GM12878 (cell line): ENCODE measurements around the gene CYTIP. TPM values are rescaled to one million over a fixed set of nuclear protein-coding genes. Genes with fewer than 3 reads are reported as not detected.

ENCODE experiments used
- BACH1 ChIP-seq: fragments of 450-650 bp; IDR thresholded peaks from 2 replicates; pipeline ENCODE4 v1.6.1; 2017; ENCODE audit warnings: mild to moderate bottlenecking, borderline replicate concordance
- CHD1 ChIP-seq: IDR thresholded peaks from 2 replicates; pipeline ENCODE4 v1.6.1; 2012; ENCODE audit warnings: low read depth, low read length, improper control_type of control experiment
- CUX1 ChIP-seq: IDR thresholded peaks from 2 replicates; pipeline ENCODE4 v1.6.1; 2012; ENCODE audit warnings: improper control_type of control experiment, low read depth, low read length; ENCODE audit not compliant: insufficient replicate concordance
- EED ChIP-seq: sonication (generic); IDR thresholded peaks from 2 replicates; pipeline ENCODE4 v1.6.1; 2016; ENCODE audit warnings: antibody characterized with exemption, low read depth
- ETV6 ChIP-seq, 2 experiments: fragments of 450-650 bp in 1 of 2; IDR thresholded peaks in 1 of 2; conservative IDR thresholded peaks in 1 of 2; 2 replicates each; pipeline ENCODE4 v1.6.1; 2014; ENCODE audit warnings: antibody characterized with exemption in 1 of 2, borderline replicate concordance in 1 of 2, low read depth in 1 of 2, mild to moderate bottlenecking in 1 of 2, moderate library complexity in 1 of 2
- HDAC6 ChIP-seq: fragments of 200-600 bp; sonication (generic); IDR thresholded peaks from one replicate; pipeline ENCODE4 v1.8.0; 2017; ENCODE audit warnings: antibody characterized with exemption; ENCODE audit not compliant: unreplicated experiment
- KAT2A ChIP-seq: conservative IDR thresholded peaks from 2 replicates; pipeline ENCODE4 v1.6.1; 2011; ENCODE audit warnings: low read depth, low read length; ENCODE audit not compliant: control insufficient read depth
- MEF2B ChIP-seq: fragments of 450-650 bp; IDR thresholded peaks from 2 replicates; pipeline ENCODE4 v1.6.1; 2018; ENCODE audit warnings: mild to moderate bottlenecking, moderate library complexity; ENCODE audit not compliant: partially characterized antibody, poor library complexity, severe bottlenecking
- POLR2A ChIP-seq: IDR thresholded peaks from 2 replicates; pipeline ENCODE4 v1.6.1; 2011; ENCODE audit warnings: low read depth, mild to moderate bottlenecking, low read length
- RAD21 ChIP-seq: IDR thresholded peaks from 2 replicates; pipeline ENCODE4 v1.6.1; 2011; ENCODE audit warnings: mild to moderate bottlenecking, low read depth, low read length, moderate library complexity; ENCODE audit not compliant: insufficient read depth
- RCOR1 ChIP-seq: conservative IDR thresholded peaks from 2 replicates; pipeline ENCODE4 v1.6.1; 2012; ENCODE audit warnings: low read depth, low read length, improper control_type of control experiment
- SIX5 ChIP-seq: IDR thresholded peaks from 2 replicates; pipeline ENCODE4 v1.6.1; 2011; ENCODE audit warnings: mild to moderate bottlenecking, low read depth, low read length, moderate library complexity; ENCODE audit not compliant: severe bottlenecking
- SMAD5 ChIP-seq: IDR thresholded peaks from 2 replicates; pipeline ENCODE4 v1.6.1; 2016; ENCODE audit warnings: antibody characterized with exemption, low read depth
- SMARCA5 ChIP-seq: fragments of 450-650 bp; IDR thresholded peaks from 2 replicates; pipeline ENCODE4 v1.6.1; 2017; ENCODE audit warnings: mild to moderate bottlenecking
- YBX1 ChIP-seq: fragments of 450-650 bp; IDR thresholded peaks from 2 replicates; pipeline ENCODE4 v1.6.1; 2016; ENCODE audit warnings: antibody characterized with exemption
- YY1 ChIP-seq: IDR thresholded peaks from 2 replicates; pipeline ENCODE4 v1.6.1; 2011; ENCODE audit warnings: low read depth, mild to moderate bottlenecking, low read length
- ZNF24 ChIP-seq: fragments of 450-650 bp; IDR thresholded peaks from 2 replicates; pipeline ENCODE4 v1.6.1; 2017; ENCODE audit warnings: antibody characterized with exemption, mild to moderate bottlenecking
- ZNF622 ChIP-seq: fragments of 450-650 bp; IDR thresholded peaks from 2 replicates; pipeline ENCODE4 v1.6.1; 2017; ENCODE audit warnings: mild to moderate bottlenecking, inconsistent platforms
- ZSCAN29 ChIP-seq: fragments of 450-650 bp; IDR thresholded peaks from 2 replicates; pipeline ENCODE4 v1.6.1; 2017; ENCODE audit warnings: mild to moderate bottlenecking, moderate library complexity
- polyA plus RNA-seq, 11 experiments: library from polyadenylated mRNA; depleted of rRNA in 4 of 11; unstranded in 6 of 11; stranded (reverse) in 5 of 11; fragments of >200 nt; fragmentation: Nextera tagmentation in 4 of 11; fragmentation: Illumina TruSeq in 1 of 11; extraction: Ambion mirVana in 4 of 11; extraction: Trizol in 1 of 11; gene quantifications; 1 replicate in 1 of 11; 2 replicates in 10 of 11; pipeline versions ENCODE4 v1.2.1 to v1.2.3, GENCODE V29; 2011 to 2016; ENCODE audit warnings: inconsistent platforms in 2 of 11, missing spikeins in 2 of 11, low read depth in 1 of 11
- total RNA-seq, 4 experiments: library from RNA; depleted of rRNA in 3 of 4; stranded (reverse); fragments of >200 nt in 3 of 4; fragmentation: Illumina TruSeq in 1 of 4; extraction: Trizol in 1 of 4; gene quantifications; 2 replicates each; pipeline versions ENCODE4 v1.2.1 to v1.2.3, GENCODE V29; 2013 to 2021
- TF ChIP-seq, protein P1 (sequence below): fragments of 450-650 bp; IDR thresholded peaks from 2 replicates; pipeline ENCODE4 v1.6.1; 2017; ENCODE audit warnings: low read depth, mild to moderate bottlenecking, moderate library complexity
- TF ChIP-seq, protein P2 (sequence below): IDR thresholded peaks from 2 replicates; pipeline ENCODE4 v1.6.1; 2012; ENCODE audit warnings: low read depth, low read length, improper control_type of control experiment

The CYTIP gene
- total and polyA plus RNA-seq, 10 of the 15 experiments (the other 5 are each of a cell fraction or from before 2014, with no cell fraction given): 55.1 to 178 (median 73.4) TPM

- TF ChIP-seq CUX1 (peak; percentile 42), SMAD5 (no peak), HDAC6 (no peak), ETV6 (conservative IDR thresholded peaks at IDR 0.05 in 1 of 2, IDR thresholded peaks at IDR 0.05 in 1 of 2; ENCODE audit: borderline replicate concordance in 1 of 2, low read depth in 1 of 2) (no peak), YY1 (no peak), EED (no peak), CHD1 (peak; percentile 83; the same call in 1 of the 2 replicates), MEF2B (no peak), SMARCA5 (no peak), POLR2A (peak; percentile 23; the same call in 1 of the 2 replicates), RAD21 (no peak), ZSCAN29 (no peak), YBX1 (no peak), BACH1 (no peak), SIX5 (no peak), KAT2A (no peak), RCOR1 (no peak), ZNF24 (peak; percentile 59; the same call in 1 of the 2 replicates), ZNF622 (no peak)
- TF ChIP-seq, protein P1, sequence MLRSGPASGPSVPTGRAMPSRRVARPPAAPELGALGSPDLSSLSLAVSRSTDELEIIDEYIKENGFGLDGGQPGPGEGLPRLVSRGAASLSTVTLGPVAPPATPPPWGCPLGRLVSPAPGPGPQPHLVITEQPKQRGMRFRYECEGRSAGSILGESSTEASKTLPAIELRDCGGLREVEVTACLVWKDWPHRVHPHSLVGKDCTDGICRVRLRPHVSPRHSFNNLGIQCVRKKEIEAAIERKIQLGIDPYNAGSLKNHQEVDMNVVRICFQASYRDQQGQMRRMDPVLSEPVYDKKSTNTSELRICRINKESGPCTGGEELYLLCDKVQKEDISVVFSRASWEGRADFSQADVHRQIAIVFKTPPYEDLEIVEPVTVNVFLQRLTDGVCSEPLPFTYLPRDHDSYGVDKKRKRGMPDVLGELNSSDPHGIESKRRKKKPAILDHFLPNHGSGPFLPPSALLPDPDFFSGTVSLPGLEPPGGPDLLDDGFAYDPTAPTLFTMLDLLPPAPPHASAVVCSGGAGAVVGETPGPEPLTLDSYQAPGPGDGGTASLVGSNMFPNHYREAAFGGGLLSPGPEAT: no peak
- TF ChIP-seq, protein P2, sequence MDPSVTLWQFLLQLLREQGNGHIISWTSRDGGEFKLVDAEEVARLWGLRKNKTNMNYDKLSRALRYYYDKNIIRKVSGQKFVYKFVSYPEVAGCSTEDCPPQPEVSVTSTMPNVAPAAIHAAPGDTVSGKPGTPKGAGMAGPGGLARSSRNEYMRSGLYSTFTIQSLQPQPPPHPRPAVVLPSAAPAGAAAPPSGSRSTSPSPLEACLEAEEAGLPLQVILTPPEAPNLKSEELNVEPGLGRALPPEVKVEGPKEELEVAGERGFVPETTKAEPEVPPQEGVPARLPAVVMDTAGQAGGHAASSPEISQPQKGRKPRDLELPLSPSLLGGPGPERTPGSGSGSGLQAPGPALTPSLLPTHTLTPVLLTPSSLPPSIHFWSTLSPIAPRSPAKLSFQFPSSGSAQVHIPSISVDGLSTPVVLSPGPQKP: no peak
Observed at GRCh38 chr2:157440404-157441071, 3.4 kb downstream of the CYTIP start (continued).
